T1000 (cell line): ENCODE measurements around the gene MRTFA.
"Not testable (repeated sequence)": the region's sequence is repeated elsewhere in the genome, so short reads cannot be mapped to it uniquely, and the experiment has no call there.

ENCODE experiments used
- DNase-seq: peaks from one replicate; lab custom pipeline; 2025; ENCODE audit warnings: mixed read lengths; lab: John Stamatoyannopoulos, UW

Gene MRTFA

GRCh38 chr22:40394607-40395006 is 241.9 kb downstream of the MRTFA start:
- DNase-seq: no peak

- DNase-seq: no peak
Observed at GRCh38 chr22:40392618-40393017, 243.9 kb downstream of the MRTFA start.

- DNase-seq: no peak
Observed at GRCh38 chr22:40391417-40391816, 245.1 kb downstream of the MRTFA start.

- no peak for DNase-seq
Observed at GRCh38 chr22:40388231-40388630, 248.3 kb downstream of the MRTFA start.

- no peak for DNase-seq
Observed at GRCh38 chr22:40387746-40388145, 248.8 kb downstream of the MRTFA start.

- DNase-seq: no peak
Observed at GRCh38 chr22:40385036-40385782, 251.3 kb downstream of the MRTFA start.

- DNase-seq: no peak
Observed at GRCh38 chr22:40383905-40384304, 252.6 kb downstream of the MRTFA start.

- no peak for DNase-seq
Observed at GRCh38 chr22:40381461-40381860, 255.1 kb downstream of the MRTFA start.

GRCh38 chr22:40378448-40378847 is 258.1 kb downstream of the MRTFA start:
- not testable (repeated sequence) for DNase-seq

- DNase-seq: no peak
Observed at GRCh38 chr22:40377931-40378330, 258.6 kb downstream of the MRTFA start.

- DNase-seq: no peak
Observed at GRCh38 chr22:40376149-40376548, 260.4 kb downstream of the MRTFA start.

- no peak for DNase-seq
Observed at GRCh38 chr22:40374567-40374966, 262.0 kb downstream of the MRTFA start.

GRCh38 chr22:40368836-40369235 is 267.7 kb downstream of the MRTFA start:
- no peak for DNase-seq

- DNase-seq: no peak
Observed at GRCh38 chr22:40368016-40368415, 268.5 kb downstream of the MRTFA start.

GRCh38 chr22:40367342-40367741 is 269.2 kb downstream of the MRTFA start:
- no peak for DNase-seq

- no peak for DNase-seq
Observed at GRCh38 chr22:40366068-40366467, 270.5 kb downstream of the MRTFA start.

GRCh38 chr22:40364431-40364830 is 272.1 kb downstream of the MRTFA start:
- DNase-seq: no peak

- DNase-seq: no peak
Observed at GRCh38 chr22:40363059-40363458, 273.5 kb downstream of the MRTFA start.

- DNase-seq: no peak
Observed at GRCh38 chr22:40361100-40361499, 275.4 kb downstream of the MRTFA start.
